ENCODE results near the gene USP50. TPM values are rescaled to one million over a fixed set of nuclear protein-coding genes. Genes with fewer than 3 reads are reported as not detected.

The USP50 gene
- total RNA-seq, 1 donor from 2014 or later, result not detected

GRCh38 chr15:50544368-50544767, 2.1 kb downstream of the USP50 start:
- DNase-seq (ENCODE audit: low read depth), result no peak
- H3K4me3 ChIP-seq (ENCODE audit: low read depth, low read length), result no peak overlapping the region
- TF ChIP-seq CTCF (conservative IDR thresholded peaks at IDR 0.05; ENCODE audit: low read depth, low read length), result no peak

GRCh38 chr15:50543556-50543955, 2.9 kb downstream of the USP50 start:
- H3K4me3 ChIP-seq (ENCODE audit: low read depth, low read length), result no peak overlapping the region
- no peak for DNase-seq (ENCODE audit: low read depth)
- no peak for TF ChIP-seq CTCF (conservative IDR thresholded peaks at IDR 0.05; ENCODE audit: low read depth, low read length)

GRCh38 chr15:50542887-50543210, 3.6 kb downstream of the USP50 start:
- H3K4me3 ChIP-seq (ENCODE audit: low read depth, low read length), result no peak overlapping the region
- DNase-seq (ENCODE audit: low read depth), result no peak
- TF ChIP-seq CTCF (conservative IDR thresholded peaks at IDR 0.05; ENCODE audit: low read depth, low read length), result no peak

- no peak for DNase-seq (ENCODE audit: low read depth)
- no peak overlapping the region for H3K4me3 ChIP-seq (ENCODE audit: low read depth, low read length)
- TF ChIP-seq CTCF (conservative IDR thresholded peaks at IDR 0.05; ENCODE audit: low read depth, low read length), result no peak
Measured at GRCh38 chr15:50531766-50532165, 14.7 kb downstream of the USP50 start.

GRCh38 chr15:50531163-50531562, 15.3 kb downstream of the USP50 start:
- no peak for TF ChIP-seq CTCF (conservative IDR thresholded peaks at IDR 0.05; ENCODE audit: low read depth, low read length)
- DNase-seq (ENCODE audit: low read depth), result no peak
- no peak overlapping the region for H3K4me3 ChIP-seq (ENCODE audit: low read depth, low read length)

- DNase-seq (ENCODE audit: low read depth), result no peak
- H3K4me3 ChIP-seq (ENCODE audit: low read depth, low read length), result no peak overlapping the region
- TF ChIP-seq CTCF (conservative IDR thresholded peaks at IDR 0.05; ENCODE audit: low read depth, low read length), result no peak
Measured at GRCh38 chr15:50523851-50524251, 22.6 kb downstream of the USP50 start.

GRCh38 chr15:50519740-50520425, 26.6 kb downstream of the USP50 start:
- no peak for DNase-seq (ENCODE audit: low read depth)
- H3K4me3 ChIP-seq (ENCODE audit: low read depth, low read length), result no peak overlapping the region
- no peak for TF ChIP-seq CTCF (conservative IDR thresholded peaks at IDR 0.05; ENCODE audit: low read depth, low read length)
